ENCODE measurements around the gene BCL6.

BCL6 gene

GRCh38 chr3:187742351-187743171 is 2.7 kb downstream of the BCL6 start:
- H4K20me1 ChIP-seq (ENCODE audit: insufficient read depth) = no peaks in the 10 kb centered on the region
- no peaks in the 10 kb centered on the region for H3K79me2 ChIP-seq (ENCODE audit: insufficient read depth, low read depth)
- H3K4me1 ChIP-seq (ENCODE audit: low read depth, poor library complexity, severe bottlenecking) = peaks cover 18% of the 10 kb centered on the region
- no peak overlapping the region for H2AFZ ChIP-seq (ENCODE audit: low read depth)
- no peak overlapping the region for H3K27ac ChIP-seq
- H3K4me2 ChIP-seq = no peak overlapping the region
- H3K27me3 ChIP-seq (ENCODE audit: insufficient read depth, low read depth) = peaks cover 32% of the 10 kb centered on the region
- no peak overlapping the region for H3K4me3 ChIP-seq (IDR thresholded peaks at IDR 0.05; ENCODE audit: insufficient read depth, low read depth, low read length)
- peak; percentile 65 for TF ChIP-seq CTCF (conservative IDR thresholded peaks at IDR 0.05; ENCODE audit: low read depth, low read length)
- H3K9ac ChIP-seq = no peak overlapping the region
- no peaks in the 10 kb centered on the region for H3K36me3 ChIP-seq (ENCODE audit: insufficient read depth)

- peak overlapping the region; percentile 95 for H3K4me2 ChIP-seq
- peaks cover 32% of the 10 kb centered on the region for H3K27me3 ChIP-seq (ENCODE audit: insufficient read depth, low read depth)
- no peaks in the 10 kb centered on the region for H3K79me2 ChIP-seq (ENCODE audit: insufficient read depth, low read depth)
- H3K9ac ChIP-seq = no peak overlapping the region
- H3K36me3 ChIP-seq (ENCODE audit: insufficient read depth) = no peaks in the 10 kb centered on the region
- H3K27ac ChIP-seq = no peak overlapping the region
- peak overlapping the region; percentile 72 for H3K4me3 ChIP-seq (IDR thresholded peaks at IDR 0.05; ENCODE audit: insufficient read depth, low read depth, low read length)
- peak; percentile 100 for TF ChIP-seq CTCF (conservative IDR thresholded peaks at IDR 0.05; ENCODE audit: low read depth, low read length)
- H3K4me1 ChIP-seq (ENCODE audit: low read depth, poor library complexity, severe bottlenecking) = peaks cover 18% of the 10 kb centered on the region
- no peaks in the 10 kb centered on the region for H4K20me1 ChIP-seq (ENCODE audit: insufficient read depth)
- peak overlapping the region; percentile 96 for H2AFZ ChIP-seq (ENCODE audit: low read depth)
Observed at GRCh38 chr3:187741403-187742350, 3.6 kb downstream of the BCL6 start.

GRCh38 chr3:187740421-187741399 is 4.6 kb downstream of the BCL6 start:
- no peak overlapping the region for H3K27ac ChIP-seq
- H3K4me2 ChIP-seq = peak overlapping the region; percentile 95
- H3K9ac ChIP-seq = no peak overlapping the region; the same call in 1 of the 2 replicates
- peaks cover 32% of the 10 kb centered on the region for H3K27me3 ChIP-seq (ENCODE audit: insufficient read depth, low read depth)
- no peaks in the 10 kb centered on the region for H4K20me1 ChIP-seq (ENCODE audit: insufficient read depth)
- H3K4me3 ChIP-seq (IDR thresholded peaks at IDR 0.05; ENCODE audit: insufficient read depth, low read depth, low read length) = peak overlapping the region; percentile 72
- H3K79me2 ChIP-seq (ENCODE audit: insufficient read depth, low read depth) = no peaks in the 10 kb centered on the region
- peak; percentile 96 for TF ChIP-seq CTCF (conservative IDR thresholded peaks at IDR 0.05; ENCODE audit: low read depth, low read length)
- H3K36me3 ChIP-seq (ENCODE audit: insufficient read depth) = no peaks in the 10 kb centered on the region
- H2AFZ ChIP-seq (ENCODE audit: low read depth) = peak overlapping the region; percentile 96
- peaks cover 13% of the 10 kb centered on the region for H3K4me1 ChIP-seq (ENCODE audit: low read depth, poor library complexity, severe bottlenecking)
